Ovary (tissue), 10 donors: ENCODE results near the gene STX4. TPM values are rescaled to one million over a fixed set of nuclear protein-coding genes. Genes with fewer than 3 reads are reported as not detected.

Experiments
- DNase-seq, 5 donors: peaks; one replicate each; pipeline ENCODE4 v3.0.0-alpha.2; 2019 to 2020
- H3K27ac ChIP-seq, 2 donors: fragments of 200-600 bp; one replicate each; pipeline versions ENCODE4 v1.5.1 to v1.8.0; 2019 to 2022
- H3K27me3 ChIP-seq: fragments of 200-600 bp; one replicate; pipeline ENCODE4 v1.8.0; 2022
- H3K36me3 ChIP-seq: fragments of 200-600 bp; sonication (generic); one replicate; pipeline ENCODE4 v1.5.1; 2019
- H3K4me1 ChIP-seq: one replicate; pipeline ENCODE4 v1.8.1; 2013; ENCODE audit warnings: mild to moderate bottlenecking, moderate library complexity; ENCODE audit not compliant: insufficient read depth
- H3K4me3 ChIP-seq: fragments of 200-600 bp; sonication (generic); one replicate; pipeline ENCODE4 v1.5.1; 2017
- H3K9me3 ChIP-seq, 2 donors: fragments of 200-600 bp in 1 of 2; sonication (generic) in 1 of 2; one replicate each; pipeline versions ENCODE4 v1.5.1 to v1.8.1; 2013 to 2019; ENCODE audit warnings: mild to moderate bottlenecking in 1 of 2, moderate library complexity in 1 of 2
- CTCF ChIP-seq, 3 donors: fragments of 450-650 bp in 2 of 3; fragments of 200-600 bp in 1 of 3; IDR thresholded peaks; one replicate each; pipeline versions ENCODE4 v1.5.1 to v1.8.0; 2016 to 2022; ENCODE audit warnings: antibody characterized with exemption in 3 of 3, mild to moderate bottlenecking in 1 of 3
- EP300 ChIP-seq: sonication (generic); formaldehyde crosslinking; IDR thresholded peaks from one replicate; pipeline ENCODE4 v1.6.1; 2017; ENCODE audit warnings: antibody characterized with exemption
- POLR2A ChIP-seq: fragments of 450-650 bp; IDR thresholded peaks from one replicate; pipeline ENCODE4 v1.6.1; 2017; ENCODE audit warnings: antibody characterized with exemption, mild to moderate bottlenecking, moderate library complexity
- WGBS, 3 donors: extraction: QIAGEN DNeasy Blood & Tissue Kit in 1 of 3; methylation state at CpG; one replicate each; pipeline versions ENCODE4 v1.1.5 to v1.1.7; 2013 to 2017; 5-methylcytosine and 5-hydroxymethylcytosine counted together
- intact Hi-C, 4 donors: fragments of 100-400 bp; cut with DNase I; formaldehyde crosslinking; loops; one replicate each; pipeline versions ENCODE4 v1.11.0 to v1.15.1; 2022 to 2023
- long read RNA-seq, 3 donors: library from polyadenylated mRNA in 2 of 3; unstranded in 2 of 3; transcript quantifications; one replicate each; pipeline ENCODE4 v2.0.0 and lab custom pipeline, GENCODE V29; 2021 to 2026
- polyA plus RNA-seq, 2 donors: library from polyadenylated mRNA; stranded (reverse); fragments of 200-250 nt in 1 of 2; fragments of 350-450 nt in 1 of 2; fragmentation: Illumina TruSeq in 1 of 2; extraction: RNeasy Lipid Tissue Mini Kit (QIAGEN cat#74804) in 1 of 2; gene quantifications; one replicate each; pipeline ENCODE4 v1.2.3, GENCODE V29; 2013 to 2014
- total RNA-seq, 7 donors: library from RNA; depleted of rRNA in 2 of 7; stranded (reverse); fragments of >200 nt in 2 of 7; fragmentation: NEBNext Ultra II Directional in 3 of 7; extraction: Animal tissue kit (Norgen Biotek cat#: 25700) in 3 of 7; gene quantifications; one replicate each; pipeline versions ENCODE4 v1.1.0 to v1.2.4, GENCODE V29; 2016 to 2023
- donor health status: DM: no; HTN: no; CAD: no; lungs with moderate emphysema.
- donor health status: DM: no; HTN: no; CAD: no.
- donor health status: Bipolar disorder and iron deficiency.
- donor health status: DM: yes; HTN: yes; CAD: no.
- donor health status: DM: no; HTN: no; CAD: no.
- donor health status: DM: yes; HTN: yes; CAD: no.

Gene STX4
- 10 to 100 TPM; 26.2 to 73.8 (median 59.2) TPM for total RNA-seq
- polyA plus RNA-seq: 10 to 100 TPM; 34.4 to 53.7 TPM
- long read RNA-seq, donor 1, transcript STX4-201 (11 exons, 1,481 nt): major isoform, 49 of 77 reads
- long read RNA-seq, donor 1, partial matches to known transcripts: 7 of 77 reads
- long read RNA-seq, donor 1, other reads (novel, unspliced or antisense): 20 of 77 reads
- long read RNA-seq, donor 2, transcript STX4-201 (11 exons, 1,481 nt): major isoform, 10 of 18 reads
- long read RNA-seq, donor 2, partial matches to known transcripts: 0 of 18 reads
- long read RNA-seq, donor 2, other reads (novel, unspliced or antisense): 0 of 18 reads
- long read RNA-seq, donor 3, transcript STX4-201 (11 exons, 1,481 nt): major isoform, 40 of 60 reads
- long read RNA-seq, donor 3, partial matches to known transcripts: 2 of 60 reads
- long read RNA-seq, donor 3, other reads (novel, unspliced or antisense): 14 of 60 reads

GRCh38 chr16:31032736-31033708 lies at the start of gene STX4:
Gene STX4, plus strand, starts transcription at chr16:31033558. Its CDS starts 248 bp downstream, at chr16:31033806.
- 0 to 1% (median 0%) methylated on average over 64 to 75 of the region's 75 CpGs for WGBS, 3 donors
- Histone ChIP-seq H3K36me3 (no peaks in the 10 kb centered on the region), H3K4me3 (peak within 1 kb of the TSS; percentile 76), H3K9me3 (no peaks in the 10 kb centered on the region), H3K27ac (peak within 1 kb of the TSS; percentile 86 to 97), H3K4me1 (peaks cover 6% of the 10 kb centered on the region), H3K27me3 (no peaks in the 10 kb centered on the region)
- peak; percentile 98 to 99 (median 98) for DNase-seq
- peak in 1 of 3 donors; percentile 11 for TF ChIP-seq CTCF (IDR thresholded peaks at IDR 0.05)
- TF ChIP-seq POLR2A: peak; percentile 62
- peak; percentile 83 for TF ChIP-seq EP300
- intact Hi-C loops: loop anchor here in 1 of 4 donors (10.0 kb wide), 1 partner anchor 48 kb away; the partner anchor contains the start of gene HSD3B7

GRCh38 chr16:30983898-30984610 lies 49.3 kb upstream of the STX4 start:
- 62 to 66% (median 64%) methylated on average over 14 of the region's 14 CpGs for WGBS, 3 donors

GRCh38 chr16:30984669-30985400 lies 48.5 kb upstream of the STX4 start, which contains the start of gene HSD3B7:
Gene HSD3B7, plus strand, starts transcription at chr16:30985207. Its CDS starts 452 bp downstream, at chr16:30985659.
- H3K4me3 ChIP-seq: peak within 1 kb of the TSS; percentile 42
- 18 to 25% (median 21%) methylated on average over 24 of the region's 24 CpGs for WGBS, 3 donors
- no peak within 1 kb of the TSS for H3K27ac ChIP-seq
- peak; percentile 90 to 96 (median 94) for DNase-seq
- H3K4me1 ChIP-seq: peaks cover 8% of the 10 kb centered on the region
- H3K36me3 ChIP-seq: no peaks in the 10 kb centered on the region
- H3K27me3 ChIP-seq: no peaks in the 10 kb centered on the region
- no peaks in the 10 kb centered on the region for H3K9me3 ChIP-seq
- TF ChIP-seq CTCF (IDR thresholded peaks at IDR 0.05) (peak; percentile 87 to 97 (median 97)), EP300 (no peak)
- intact Hi-C loops: loop anchor here (2.0 to 10.0 kb wide), 7 partner anchors 50 to 890 kb away; partner anchors contain the start of genes ZNF843 (in 4 of the 4), ZNF267 (in 2 of the 4) and STX4 (in 1 of the 4)

More at GRCh38 chr16:30983898-30984610, 49.3 kb upstream of the STX4 start:
- Histone ChIP-seq H3K27ac (no peak overlapping the region), H3K9me3 (no peaks in the 10 kb centered on the region), H3K36me3 (no peaks in the 10 kb centered on the region), H3K4me3 (no peak overlapping the region), H3K4me1 (peaks cover 8% of the 10 kb centered on the region), H3K27me3 (no peaks in the 10 kb centered on the region)
- no peak for TF ChIP-seq EP300
- no peak for TF ChIP-seq POLR2A
- no peak for TF ChIP-seq CTCF (IDR thresholded peaks at IDR 0.05)
- no peak for DNase-seq
- intact Hi-C loops: loop anchor here in 3 of 4 donors (2.0 to 10.0 kb wide), 6 partner anchors 51 to 891 kb away; partner anchors contain the start of genes ZNF267 (in 2 of the 3), STX4 (in 1 of the 3) and ZNF843 (in 1 of the 3)
